Calu3 (cell line): ENCODE measurements around the gene PVALEF. TPM values are rescaled to one million over a fixed set of nuclear protein-coding genes. Genes with fewer than 3 reads are reported as not detected.

Source experiments
- BruUV-seq: library from RNA; stranded (reverse); fragments of 400-500 nt; replicated peaks from 2 replicates; lab custom pipeline; 2021; lab: Mats Ljungman, UMichigan
- CTCF ChIA-PET: fragments of 300-600 bp; sonication (Branson Sonifier 250); formaldehyde crosslinking; loops from one replicate; lab custom pipeline; 2022; ENCODE audit warnings: antibody characterized with exemption; lab: Charles Lee
- DNase-seq: peaks from one replicate; pipeline ENCODE4 v3.0.0; 2022
- H3K27ac Mint-ChIP-seq: one replicate; pipeline ENCODE4 v1.8.0; 2022; ENCODE audit warnings: mixed read lengths; ENCODE audit not compliant: unreplicated experiment
- H3K27me3 Mint-ChIP-seq: one replicate; pipeline ENCODE4 v1.8.0; 2022; ENCODE audit warnings: mixed read lengths; ENCODE audit not compliant: unreplicated experiment
- H3K36me3 Mint-ChIP-seq: one replicate; pipeline ENCODE4 v1.8.0; 2022; ENCODE audit warnings: mild to moderate bottlenecking, moderate library complexity, mixed read lengths; ENCODE audit not compliant: insufficient read depth, unreplicated experiment
- H3K4me1 Mint-ChIP-seq: one replicate; pipeline ENCODE4 v1.8.0; 2022; ENCODE audit warnings: mild to moderate bottlenecking, low read depth, mixed read lengths; ENCODE audit not compliant: unreplicated experiment
- H3K4me3 Mint-ChIP-seq: one replicate; pipeline ENCODE4 v1.8.0; 2022; ENCODE audit warnings: mild to moderate bottlenecking, low read depth, moderate library complexity, mixed read lengths; ENCODE audit not compliant: unreplicated experiment
- H3K9me3 Mint-ChIP-seq: one replicate; pipeline ENCODE4 v1.8.0; 2022; ENCODE audit warnings: low read depth, mixed read lengths; ENCODE audit not compliant: unreplicated experiment
- CTCF ChIP-seq: fragments of 200-600 bp; IDR thresholded peaks from one replicate; pipeline ENCODE4 v1.8.0; 2022; ENCODE audit warnings: antibody characterized with exemption; ENCODE audit not compliant: unreplicated experiment
- intact Hi-C: fragments of 100-400 bp; cut with micrococcal nuclease; formaldehyde crosslinking; loops from one replicate; pipeline ENCODE4 v1.10.0; 2022; ENCODE audit not compliant: unreplicated experiment
- total RNA-seq: library from RNA; stranded (reverse); gene quantifications from 2 replicates; pipeline ENCODE4 v1.2.3, GENCODE V29; 2022

The PVALEF gene
- total RNA-seq, 1 experiment from 2014 or later: not detected

- H3K4me3 Mint-ChIP-seq: no peak overlapping the region
- H3K27me3 Mint-ChIP-seq: peaks cover 9% of the 10 kb centered on the region
- H3K27ac Mint-ChIP-seq: no peak overlapping the region
- H3K9me3 Mint-ChIP-seq: no peaks in the 10 kb centered on the region
- no peak for TF ChIP-seq CTCF
- DNase-seq: no peak
- H3K4me1 Mint-ChIP-seq: no peaks in the 10 kb centered on the region
- intact Hi-C loops: no loop called here
- H3K36me3 Mint-ChIP-seq: peaks cover 10% of the 10 kb centered on the region
- no TSS peak for BruUV-seq
- CTCF ChIA-PET: interaction anchor here (1.0 to 1.2 kb wide), 2 partner anchors 11 to 33 kb away, joined by 3 read pairs; partner anchors contain the start of gene CEP131
Measured at GRCh38 chr17:81189670-81190530, 24.6 kb downstream of the PVALEF start.

DNA sequence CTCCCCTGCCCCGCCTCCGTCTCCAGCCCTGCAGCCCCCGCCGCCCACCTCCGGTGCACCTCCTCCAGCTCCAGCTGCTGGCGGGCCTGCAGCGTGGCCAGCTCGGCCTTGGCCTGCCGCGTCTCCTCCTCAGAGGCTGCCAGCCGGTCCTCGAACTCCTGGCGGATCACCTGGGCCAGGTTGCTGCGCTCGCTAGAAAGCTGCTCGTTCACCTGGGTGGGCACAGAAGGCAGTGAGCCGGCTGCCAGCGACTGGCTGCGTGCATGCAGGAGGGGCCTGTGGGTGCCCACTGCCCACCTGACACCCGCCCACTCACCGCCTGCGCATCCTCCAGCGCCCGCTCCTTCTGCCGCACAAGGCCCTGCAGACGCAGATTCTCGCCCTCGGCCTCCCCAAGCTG, 25.3 kb downstream of the PVALEF start:
- no peaks in the 10 kb centered on the region for H3K4me1 Mint-ChIP-seq
- H3K4me3 Mint-ChIP-seq: no peak overlapping the region
- DNase-seq: no peak
- H3K27ac Mint-ChIP-seq: no peak overlapping the region
- peaks cover 2% of the 10 kb centered on the region for H3K27me3 Mint-ChIP-seq
- no TSS peak for BruUV-seq
- H3K9me3 Mint-ChIP-seq: no peaks in the 10 kb centered on the region
- H3K36me3 Mint-ChIP-seq: peaks cover 10% of the 10 kb centered on the region
- intact Hi-C loops: no loop called here
- TF ChIP-seq CTCF: no peak
- CTCF ChIA-PET: interaction anchor here (1.0 kb wide), 1 partner anchor 12 kb away, joined by 3 read pairs; no protein-coding TSS in a partner anchor

GRCh38 chr17:81191116-81191515, 25.8 kb downstream of the PVALEF start:
- H3K4me1 Mint-ChIP-seq: no peaks in the 10 kb centered on the region
- no TSS peak for BruUV-seq
- H3K27me3 Mint-ChIP-seq: no peaks in the 10 kb centered on the region
- H3K9me3 Mint-ChIP-seq: no peaks in the 10 kb centered on the region
- no peak for TF ChIP-seq CTCF
- no peak for DNase-seq
- CTCF ChIA-PET: interaction anchor here (1.0 kb wide), 1 partner anchor 12 kb away, joined by 3 read pairs; no protein-coding TSS in a partner anchor
- peaks cover 10% of the 10 kb centered on the region for H3K36me3 Mint-ChIP-seq
- intact Hi-C loops: no loop called here
- no peak overlapping the region for H3K27ac Mint-ChIP-seq
- no peak overlapping the region for H3K4me3 Mint-ChIP-seq

DNA sequence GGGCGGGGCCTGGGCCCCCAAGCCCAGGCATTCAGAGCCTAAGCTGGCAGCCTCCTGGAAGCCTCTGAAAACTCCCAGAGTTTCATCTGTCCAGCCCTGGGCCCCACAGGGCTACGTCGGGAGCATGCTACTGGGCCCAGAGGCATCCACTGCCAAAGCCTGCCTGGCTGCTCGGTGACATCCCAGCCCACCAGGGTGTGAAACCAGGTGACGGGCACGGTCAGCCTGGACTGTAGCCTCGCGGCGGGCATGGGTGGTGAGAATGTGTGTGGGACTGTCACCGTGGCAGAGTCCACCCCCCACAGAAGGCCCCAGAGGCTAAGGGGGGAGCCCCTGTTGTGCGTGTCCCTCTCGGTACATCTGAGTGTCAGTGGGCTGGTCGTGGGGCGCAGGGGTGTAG, 26.3 kb downstream of the PVALEF start:
- DNase-seq: no peak
- intact Hi-C loops: no loop called here
- Mint-ChIP-seq H3K36me3 (peaks cover 10% of the 10 kb centered on the region), H3K4me3 (no peak overlapping the region), H3K27me3 (no peaks in the 10 kb centered on the region), H3K4me1 (no peaks in the 10 kb centered on the region), H3K27ac (no peak overlapping the region), H3K9me3 (no peaks in the 10 kb centered on the region)
- no TSS peak for BruUV-seq
- CTCF ChIA-PET: no interaction called here
- no peak for TF ChIP-seq CTCF
